Astrocyte (in vitro differentiated cells and primary cell): Measurements from ENCODE around the gene GABBR1.

ENCODE experiments used
- CTCF ChIP-seq: IDR thresholded peaks from 2 replicates; pipeline ENCODE4 v1.5.1; 2011; ENCODE audit warnings: low read depth, mild to moderate bottlenecking, inconsistent platforms, low read length, moderate library complexity; ENCODE audit not compliant: insufficient read depth
- EZH2 ChIP-seq: IDR thresholded peaks from 2 replicates; pipeline ENCODE4 v1.6.1; 2012; ENCODE audit warnings: mild to moderate bottlenecking, low read length, inconsistent platforms; ENCODE audit not compliant: insufficient read depth

- TF ChIP-seq CTCF: no peak
- TF ChIP-seq EZH2: no peak
Observed at GRCh38 chr6:29558439-29559079, 74.4 kb downstream of the GABBR1 start.
